Choroid plexus epithelial cell (primary cell): Measurements from ENCODE around the gene HDAC7.

Experiments used
- DNase-seq: peaks from one replicate; pipeline ENCODE4 v3.0.0-alpha.2; 2010; ENCODE audit warnings: low read depth
- H3K4me3 ChIP-seq: 2 replicates; pipeline ENCODE4 v1.5.1; 2011; ENCODE audit warnings: low read depth, mild to moderate bottlenecking, control low read depth, low read length, moderate library complexity
- CTCF ChIP-seq: conservative IDR thresholded peaks from 2 replicates; pipeline ENCODE4 v1.5.1; 2011; ENCODE audit warnings: low read depth, mild to moderate bottlenecking, control low read depth, inconsistent platforms, low read length, moderate library complexity

HDAC7 gene

GRCh38 chr12:47837190-47838171, 17.8 kb upstream of the HDAC7 start:
- no peak overlapping the region for H3K4me3 ChIP-seq
- peak; percentile 79 for DNase-seq
- peak; percentile 90 for TF ChIP-seq CTCF

GRCh38 chr12:47835831-47836155, 16.1 kb upstream of the HDAC7 start:
- no peak for DNase-seq
- TF ChIP-seq CTCF = no peak
- no peak overlapping the region for H3K4me3 ChIP-seq

- no peak for DNase-seq
- H3K4me3 ChIP-seq = no peak overlapping the region
- no peak for TF ChIP-seq CTCF
Observed at GRCh38 chr12:47835006-47835830, 15.5 kb upstream of the HDAC7 start.

GRCh38 chr12:47834199-47834903, 14.6 kb upstream of the HDAC7 start:
- DNase-seq = no peak
- no peak overlapping the region for H3K4me3 ChIP-seq
- TF ChIP-seq CTCF = no peak

GRCh38 chr12:47833591-47834012, 13.9 kb upstream of the HDAC7 start:
- H3K4me3 ChIP-seq = no peak overlapping the region
- no peak for DNase-seq
- no peak for TF ChIP-seq CTCF

- H3K4me3 ChIP-seq = no peak overlapping the region
- no peak for DNase-seq
- TF ChIP-seq CTCF = no peak
Observed at GRCh38 chr12:47832263-47832933, 12.7 kb upstream of the HDAC7 start.
